PFSK-1 (cell line): ENCODE measurements around the gene EEFSEC.

Source experiments
- FOXP2 ChIP-seq: optimal IDR thresholded peaks from 2 replicates; pipeline ENCODE3; 2011; ENCODE audit warnings: borderline replicate concordance, control low read depth, inconsistent platforms; ENCODE audit not compliant: insufficient read depth; ENCODE audit errors: extremely low read length, extremely low read depth
- POLR2AphosphoS5 ChIP-seq: IDR thresholded peaks from 2 replicates; pipeline ENCODE4 v1.6.1; 2012; ENCODE audit warnings: low read depth, mild to moderate bottlenecking, control low read depth, low read length, moderate library complexity
- REST ChIP-seq, 2 experiments: IDR thresholded peaks; 2 replicates each; pipeline versions ENCODE4 v1.6.1 to v1.8.0; 2011 to 2012; ENCODE audit warnings: low read depth in 2 of 2, low read length in 2 of 2, control low read depth in 1 of 2, inconsistent platforms in 1 of 2, mild to moderate bottlenecking in 1 of 2, moderate library complexity in 1 of 2; ENCODE audit not compliant: insufficient read depth in 1 of 2
- SIN3A ChIP-seq: IDR thresholded peaks from 2 replicates; pipeline ENCODE4 v1.6.1; 2012; ENCODE audit warnings: mild to moderate bottlenecking, low read length, moderate library complexity, borderline replicate concordance; ENCODE audit not compliant: insufficient read depth
- TAF1 ChIP-seq: IDR thresholded peaks from 2 replicates; pipeline ENCODE4 v1.6.1; 2012; ENCODE audit warnings: low read length, control low read depth, borderline replicate concordance; ENCODE audit not compliant: insufficient read depth

GRCh38 chr3:128319107-128319506, 165.8 kb downstream of the EEFSEC start:
- TF ChIP-seq REST (IDR thresholded peaks at IDR 0.05; ENCODE audit: insufficient read depth in 1 of 2, low read depth in 2 of 2, low read length in 2 of 2) (no peak), POLR2AphosphoS5 (no peak), TAF1 (no peak), SIN3A (no peak), FOXP2 (no peak)
